WTC11 (cell line): ENCODE measurements around the gene ITPKC. TPM values are rescaled to one million over a fixed set of nuclear protein-coding genes. Genes with fewer than 3 reads are reported as not detected.

ENCODE experiments used
- ATAC-seq: fragments of 200-7000 bp; cut with Tn5 transposase; 2 replicates; pipeline ENCODE4 v1.10.0; 2021; ENCODE audit warnings: mild to moderate bottlenecking, moderate library complexity
- CTCF ChIA-PET: fragments of 300-600 bp; sonication (Branson Sonifier 250); formaldehyde crosslinking; loops from one replicate; lab custom pipeline; 2021; ENCODE audit warnings: antibody characterized with exemption; lab: Charles Lee
- POLR2A ChIA-PET: fragments of 350-600 bp; sonication (Branson Sonifier 250); formaldehyde crosslinking; loops from one replicate; lab custom pipeline; 2021; ENCODE audit warnings: antibody characterized with exemption; lab: Charles Lee
- DNase-seq: peaks from one replicate; pipeline ENCODE4 v3.0.0; 2021; ENCODE audit warnings: low spot score
- H3K27ac Mint-ChIP-seq: 2 replicates; pipeline ENCODE4 v1.8.0; 2021; ENCODE audit warnings: mixed read lengths
- H3K27me3 Mint-ChIP-seq: 2 replicates; pipeline ENCODE4 v1.8.0; 2021; ENCODE audit warnings: low read depth, mild to moderate bottlenecking, moderate library complexity, mixed read lengths
- H3K36me3 Mint-ChIP-seq: 2 replicates; pipeline ENCODE4 v1.8.0; 2021; ENCODE audit warnings: mixed read lengths
- H3K4me1 Mint-ChIP-seq: 2 replicates; pipeline ENCODE4 v1.8.0; 2022; ENCODE audit warnings: mixed read lengths
- H3K4me3 Mint-ChIP-seq: 2 replicates; pipeline ENCODE4 v1.8.0; 2021; ENCODE audit warnings: mild to moderate bottlenecking, moderate library complexity, mixed read lengths
- H3K9me3 Mint-ChIP-seq: 2 replicates; pipeline ENCODE4 v1.8.0; 2021; ENCODE audit warnings: mixed read lengths
- AFF4 ChIP-seq: sonication (generic); formaldehyde crosslinking; IDR thresholded peaks from 2 replicates; pipeline ENCODE4 v1.8.1; 2023; ENCODE audit warnings: mild to moderate bottlenecking, missing genetic modification reagents, borderline replicate concordance
- ATF2 ChIP-seq: sonication (generic); formaldehyde crosslinking; IDR thresholded peaks from 2 replicates; pipeline ENCODE4 v1.8.1; 2022; ENCODE audit warnings: low read depth, missing genetic modification reagents, borderline replicate concordance
- E2F5 ChIP-seq: sonication (generic); formaldehyde crosslinking; IDR thresholded peaks from 2 replicates; pipeline ENCODE4 v1.8.1; 2022; ENCODE audit warnings: mild to moderate bottlenecking, moderate library complexity, missing genetic modification reagents
- FOXJ3 ChIP-seq: sonication (generic); formaldehyde crosslinking; IDR thresholded peaks from 2 replicates; pipeline ENCODE4 v1.9.0; 2021; ENCODE audit warnings: missing genetic modification reagents, mild to moderate bottlenecking, borderline replicate concordance
- IRF1 ChIP-seq: sonication (generic); formaldehyde crosslinking; IDR thresholded peaks from 2 replicates; pipeline ENCODE4 v1.8.0; 2023; ENCODE audit warnings: missing genetic modification reagents
- KAT7 ChIP-seq: sonication (generic); formaldehyde crosslinking; IDR thresholded peaks from 2 replicates; pipeline ENCODE4 v1.8.1; 2023; ENCODE audit warnings: missing genetic modification reagents, mild to moderate bottlenecking, borderline replicate concordance
- NR3C1 ChIP-seq: sonication (generic); formaldehyde crosslinking; conservative IDR thresholded peaks from 2 replicates; pipeline ENCODE4 v1.8.1; 2023; ENCODE audit warnings: low read depth, mild to moderate bottlenecking, missing genetic modification reagents
- PRDM15 ChIP-seq: sonication (generic); formaldehyde crosslinking; IDR thresholded peaks from 2 replicates; pipeline ENCODE4 v1.8.0; 2022; ENCODE audit warnings: missing genetic modification reagents
- USF1 ChIP-seq: sonication (generic); formaldehyde crosslinking; IDR thresholded peaks from 2 replicates; pipeline ENCODE4 v1.8.0; 2022; ENCODE audit warnings: mild to moderate bottlenecking, missing genetic modification reagents
- total RNA-seq: library from RNA; stranded (reverse); gene quantifications from 3 replicates; pipeline ENCODE4 v1.2.3, GENCODE V29; 2021

ITPKC gene
- total RNA-seq, 1 experiment from 2014 or later = 13.8 TPM

GRCh38 chr19:40714441-40715299 lies 2.2 kb upstream of the ITPKC start (continued):
- no peak for TF ChIP-seq ATF2 (CRISPR knock-in tag)
- no peak for TF ChIP-seq NR3C1 (CRISPR knock-in tag)
- TF ChIP-seq PRDM15 (CRISPR knock-in tag) = no peak
- no peak for TF ChIP-seq KAT7 (CRISPR knock-in tag)
- TF ChIP-seq USF1 (CRISPR knock-in tag) = no peak

- POLR2A ChIA-PET = interaction anchor here (1.4 to 2.2 kb wide), 5 partner anchors 26 to 250 kb away, joined by 4 to 18 read pairs (median 7); partner anchors contain the start of genes ACTMAP, BLVRB, EGLN2 and RAB4B
- ATAC-seq = no peak
- TF ChIP-seq AFF4 (CRISPR knock-in tag) (no peak), FOXJ3 (CRISPR knock-in tag) (no peak), IRF1 (no peak), E2F5 (CRISPR knock-in tag) (no peak)
- Mint-ChIP-seq H3K4me1 (peaks cover 33% of the 10 kb centered on the region), H3K27ac (peak overlapping the region; percentile 99), H3K36me3 (peaks cover 19% of the 10 kb centered on the region), H3K9me3 (no peaks in the 10 kb centered on the region), H3K27me3 (no peaks in the 10 kb centered on the region), H3K4me3 (peak overlapping the region; percentile 98)
- CTCF ChIA-PET = interaction anchor here (0.6 to 2.2 kb wide), 9 partner anchors 14 to 427 kb away, joined by 3 to 16 read pairs (median 7); partner anchors contain the start of genes NUMBL and RAB4B
- DNase-seq = no peak
These were observed 856 bp upstream of the ITPKC start for GRCh38 chr19:40716031-40716481.
